Germinal center (tissue), 1 donor: Measurements from ENCODE around the gene HAGHL.

Experiments
- DNase-seq: peaks from one replicate; pipeline ENCODE4 v3.0.0; 2012; ENCODE audit warnings: mixed read lengths, low spot score

Gene HAGHL

DNA sequence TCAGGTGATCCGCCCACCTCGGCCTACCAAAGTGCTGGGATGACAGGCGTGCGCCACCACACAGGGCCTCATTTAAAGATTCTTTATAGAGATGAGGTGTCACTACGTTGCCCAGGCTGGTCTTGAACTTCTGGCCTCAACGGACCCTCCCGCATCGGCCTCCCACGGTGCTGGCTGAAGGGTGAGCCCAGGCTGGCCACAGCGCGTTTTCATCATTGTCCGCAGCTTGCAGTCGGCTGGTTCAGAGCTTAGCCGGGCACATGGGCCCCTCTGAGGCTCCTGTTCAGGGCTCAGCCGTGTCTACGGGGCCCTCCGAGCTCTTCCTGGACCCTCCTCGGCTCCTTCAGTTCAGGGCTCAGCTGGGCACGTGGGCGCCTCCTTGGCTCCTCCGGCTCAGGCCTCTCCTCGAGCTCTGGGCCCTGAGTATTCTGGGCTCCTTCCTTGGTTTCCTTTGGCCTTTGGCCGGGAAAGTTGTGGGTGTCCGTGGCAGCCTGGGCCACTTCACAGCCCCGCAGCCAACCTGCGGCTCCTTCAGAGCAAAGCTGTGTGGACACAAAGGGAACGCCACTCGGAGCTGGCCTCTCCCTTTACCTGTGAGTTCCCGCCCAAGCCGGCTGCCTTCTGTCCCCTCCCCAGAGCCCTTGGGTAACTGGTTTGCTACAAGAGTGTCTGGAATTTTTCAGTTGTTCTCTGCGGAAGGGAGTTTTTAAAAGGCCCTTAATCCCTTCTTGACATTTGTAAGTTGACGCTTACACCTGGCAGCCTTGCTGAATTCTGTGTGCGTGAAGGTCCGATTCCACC is 32.4 kb downstream of the HAGHL start:
- DNase-seq: no peak

GRCh38 chr16:760065-760464 is 33.2 kb downstream of the HAGHL start:
- DNase-seq: no peak

GRCh38 chr16:760545-761343 is 33.8 kb downstream of the HAGHL start, which contains the start of gene MSLN:
TSS of gene MSLN (plus strand) at chr16:760734. CDS start at chr16:762681, 1,947 bp downstream.
- DNase-seq: no peak

- no peak for DNase-seq
Measured at GRCh38 chr16:761625-762513, 35.0 kb downstream of the HAGHL start.

DNA sequence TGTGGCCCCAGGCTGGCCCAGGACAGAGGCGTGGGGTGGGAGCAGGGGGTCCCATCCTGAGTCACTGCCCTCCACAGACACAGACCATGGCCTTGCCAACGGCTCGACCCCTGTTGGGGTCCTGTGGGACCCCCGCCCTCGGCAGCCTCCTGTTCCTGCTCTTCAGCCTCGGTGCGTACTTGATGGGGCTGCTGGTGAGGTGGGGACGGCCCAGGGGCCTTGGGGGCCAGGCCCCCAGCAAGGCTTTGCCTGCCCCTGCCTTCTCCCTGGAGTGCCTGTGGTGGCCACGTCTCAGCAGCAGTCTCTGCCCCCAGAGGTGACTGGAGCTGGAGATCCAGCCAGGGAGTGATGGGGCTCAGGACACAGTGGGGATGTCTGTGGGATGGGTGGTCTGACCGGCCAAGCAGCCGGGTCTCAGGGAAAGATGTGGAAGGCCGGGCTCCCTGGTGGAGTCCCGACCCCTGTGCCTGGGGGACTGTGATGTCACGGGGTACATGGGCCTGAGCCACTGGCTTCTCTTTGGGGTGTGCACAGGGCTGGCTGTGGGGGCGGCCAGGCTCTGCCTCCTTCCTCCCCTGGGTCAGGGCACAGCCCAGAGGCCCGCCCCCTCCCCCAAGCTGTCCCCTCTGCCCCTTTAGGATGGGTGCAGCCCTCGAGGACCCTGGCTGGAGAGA is 35.8 kb downstream of the HAGHL start:
- DNase-seq: no peak

GRCh38 chr16:763369-764183 is 36.7 kb downstream of the HAGHL start:
- DNase-seq: no peak

- no peak for DNase-seq
Measured at GRCh38 chr16:764184-764750, 37.4 kb downstream of the HAGHL start.

- no peak for DNase-seq
Measured at GRCh38 chr16:764848-765487, 38.1 kb downstream of the HAGHL start.

DNA sequence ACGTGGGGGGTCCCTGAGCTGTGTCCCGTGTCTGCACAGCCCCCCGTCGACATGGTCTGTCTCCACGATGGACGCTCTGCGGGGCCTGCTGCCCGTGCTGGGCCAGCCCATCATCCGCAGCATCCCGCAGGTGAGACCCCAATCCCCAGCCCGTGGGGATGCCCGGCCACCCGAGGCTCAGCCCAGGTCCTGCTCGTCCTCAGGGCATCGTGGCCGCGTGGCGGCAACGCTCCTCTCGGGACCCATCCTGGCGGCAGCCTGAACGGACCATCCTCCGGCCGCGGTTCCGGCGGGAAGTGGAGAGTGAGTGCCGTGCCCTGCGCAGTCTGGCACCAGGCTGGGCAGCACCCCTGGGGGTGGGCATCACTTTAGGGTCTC is 38.6 kb downstream of the HAGHL start:
- no peak for DNase-seq

DNA sequence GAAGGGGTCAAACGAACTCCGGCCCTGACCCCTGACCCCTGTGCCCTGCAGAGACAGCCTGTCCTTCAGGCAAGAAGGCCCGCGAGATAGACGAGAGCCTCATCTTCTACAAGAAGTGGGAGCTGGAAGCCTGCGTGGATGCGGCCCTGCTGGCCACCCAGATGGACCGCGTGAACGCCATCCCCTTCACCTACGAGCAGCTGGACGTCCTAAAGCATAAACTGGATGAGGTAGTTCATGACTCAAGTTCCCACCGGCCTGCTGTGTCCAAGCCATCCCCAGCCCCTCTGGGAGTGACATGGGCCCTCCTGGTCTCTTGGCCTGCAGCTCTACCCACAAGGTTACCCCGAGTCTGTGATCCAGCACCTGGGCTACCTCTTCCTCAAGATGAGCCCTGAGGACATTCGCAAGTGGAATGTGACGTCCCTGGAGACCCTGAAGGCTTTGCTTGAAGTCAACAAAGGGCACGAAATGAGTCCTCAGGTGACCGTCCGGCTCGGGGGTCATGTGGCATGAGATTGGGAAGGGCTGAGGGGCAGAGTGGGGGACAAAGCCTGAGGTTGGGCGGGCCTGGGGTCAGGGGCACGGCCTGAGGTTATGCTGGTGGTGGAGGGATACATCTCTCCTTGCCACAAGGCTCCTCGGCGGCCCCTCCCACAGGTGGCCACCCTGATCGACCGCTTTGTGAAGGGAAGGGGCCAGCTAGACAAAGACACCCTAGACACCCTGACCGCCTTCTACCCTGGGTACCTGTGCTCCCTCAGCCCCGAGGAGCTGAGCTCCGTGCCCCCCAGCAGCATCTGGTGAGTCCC is 39.3 kb downstream of the HAGHL start:
- DNase-seq: no peak

GRCh38 chr16:766820-767640 is 40.1 kb downstream of the HAGHL start:
- no peak for DNase-seq

- DNase-seq: no peak
Measured at GRCh38 chr16:767743-768235, 40.9 kb downstream of the HAGHL start.

GRCh38 chr16:768428-768827 is 41.5 kb downstream of the HAGHL start:
- DNase-seq: no peak

DNA sequence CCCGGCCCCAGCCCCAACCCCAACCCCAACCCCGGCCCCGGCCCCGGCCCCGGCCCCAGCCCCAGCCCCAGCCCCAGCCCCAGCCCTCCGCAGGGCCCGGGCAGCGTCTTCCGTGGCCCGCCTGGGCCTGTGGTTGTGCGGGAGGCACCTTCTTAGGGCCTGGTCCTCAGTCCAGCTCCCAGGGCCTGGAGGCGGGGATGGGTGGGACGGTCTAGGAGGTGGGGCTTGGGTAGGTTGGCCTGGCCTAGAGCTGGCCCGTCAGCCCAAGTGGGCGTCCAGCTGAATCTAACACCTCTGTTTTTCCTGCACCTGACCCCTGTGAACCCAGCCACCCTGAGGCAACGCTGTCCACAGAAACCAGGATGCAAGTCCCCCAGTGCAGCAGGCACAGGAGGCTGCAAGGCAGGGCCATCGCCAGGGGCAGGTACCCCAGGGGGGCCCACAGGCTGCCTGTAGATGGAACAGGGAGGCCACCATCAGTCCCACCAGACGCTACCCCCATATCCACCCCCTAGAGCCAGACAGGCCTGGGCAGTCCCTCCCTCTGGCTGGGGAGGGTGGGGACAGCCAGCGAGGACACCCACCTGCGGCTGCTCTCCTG is 42.4 kb downstream of the HAGHL start:
- no peak for DNase-seq

DNA sequence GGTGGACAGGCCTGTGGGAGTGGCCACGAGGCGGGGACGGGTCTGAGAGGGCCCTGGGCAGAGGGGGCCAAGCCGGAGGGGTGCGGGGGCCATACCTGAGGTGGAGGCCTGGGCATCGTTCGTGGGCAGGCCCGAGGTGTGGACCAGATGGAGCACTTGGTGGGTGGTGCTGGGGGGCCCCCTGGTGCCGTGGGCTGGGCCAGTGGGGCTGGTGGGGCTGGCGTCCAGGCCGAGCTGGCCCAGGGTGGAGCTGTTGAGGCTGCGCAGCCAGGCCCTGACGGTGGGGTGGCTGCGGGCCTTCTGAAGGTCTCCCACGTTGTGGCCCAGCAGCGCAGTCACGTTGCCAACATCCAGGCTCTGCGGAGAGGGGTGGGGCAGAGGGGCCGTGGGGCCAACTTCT is 43.0 kb downstream of the HAGHL start:
- DNase-seq: no peak

- DNase-seq: no peak
Measured at GRCh38 chr16:770411-770810, 43.5 kb downstream of the HAGHL start.

DNA sequence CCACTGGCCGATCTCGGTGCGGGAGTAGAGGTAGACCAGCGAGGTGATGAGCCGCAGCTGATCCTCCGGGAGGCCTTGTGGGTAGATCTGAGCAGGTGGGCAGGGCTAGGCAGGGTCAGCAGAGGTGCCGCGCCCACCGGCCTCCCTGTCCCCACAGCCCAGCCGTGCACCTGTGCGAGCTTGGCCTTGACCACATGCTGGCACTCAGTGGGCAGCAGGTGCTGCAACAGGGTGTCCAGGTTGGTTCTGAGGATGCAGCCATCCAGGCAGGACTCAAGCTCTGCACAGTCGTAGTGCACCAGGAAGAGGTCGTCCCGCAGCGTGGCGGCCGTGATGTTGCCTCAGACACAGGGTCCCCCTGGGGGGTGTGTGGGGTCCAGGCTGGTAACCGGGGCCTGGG is 46.1 kb downstream of the HAGHL start:
- DNase-seq: no peak
